ENCODE measurements around the gene COL12A1. TPM values are rescaled to one million over a fixed set of nuclear protein-coding genes. Genes with fewer than 3 reads are reported as not detected.

Gene COL12A1
- total RNA-seq, 1 donor from 2014 or later: not detected

GRCh38 chr6:75116946-75117345 lies 88.9 kb downstream of the COL12A1 start:
- no peak overlapping the region for H3K27ac Mint-ChIP-seq
- intact Hi-C loops (cut with micrococcal nuclease): no loop called here
- no peaks in the 10 kb centered on the region for H3K9me3 Mint-ChIP-seq
- H3K36me3 Mint-ChIP-seq (ENCODE audit: low read depth): no peaks in the 10 kb centered on the region
- no peak overlapping the region for H3K4me3 Mint-ChIP-seq (ENCODE audit: low read depth)
- peaks cover 2% of the 10 kb centered on the region for H3K27me3 Mint-ChIP-seq (ENCODE audit: low read depth)
- no peak for DNase-seq (ENCODE audit: low spot score)
- peaks cover 7% of the 10 kb centered on the region for H3K4me1 Mint-ChIP-seq (ENCODE audit: low read depth)

- H3K27me3 Mint-ChIP-seq (ENCODE audit: low read depth): peaks cover 4% of the 10 kb centered on the region
- no peaks in the 10 kb centered on the region for H3K36me3 Mint-ChIP-seq (ENCODE audit: low read depth)
- no peak overlapping the region for H3K4me3 Mint-ChIP-seq (ENCODE audit: low read depth)
- H3K4me1 Mint-ChIP-seq (ENCODE audit: low read depth): peaks cover 7% of the 10 kb centered on the region
- no peaks in the 10 kb centered on the region for H3K9me3 Mint-ChIP-seq
- intact Hi-C loops (cut with micrococcal nuclease): no loop called here
- no peak overlapping the region for H3K27ac Mint-ChIP-seq
- DNase-seq (ENCODE audit: low spot score): no peak
These were observed 90.4 kb downstream of the COL12A1 start for GRCh38 chr6:75115481-75115880.

- DNase-seq (ENCODE audit: low spot score): no peak
- H3K9me3 Mint-ChIP-seq: no peaks in the 10 kb centered on the region
These were observed 91.0 kb downstream of the COL12A1 start for GRCh38 chr6:75114806-75115205.

GRCh38 chr6:75114195-75114594 lies 91.7 kb downstream of the COL12A1 start:
- intact Hi-C loops (cut with micrococcal nuclease): no loop called here
- H3K9me3 Mint-ChIP-seq: no peaks in the 10 kb centered on the region
- no peak for DNase-seq (ENCODE audit: low spot score)
- no peak overlapping the region for H3K27ac Mint-ChIP-seq
- H3K27me3 Mint-ChIP-seq (ENCODE audit: low read depth): peaks cover 4% of the 10 kb centered on the region
- peaks cover 5% of the 10 kb centered on the region for H3K4me1 Mint-ChIP-seq (ENCODE audit: low read depth)
- no peak overlapping the region for H3K4me3 Mint-ChIP-seq (ENCODE audit: low read depth)
- no peaks in the 10 kb centered on the region for H3K36me3 Mint-ChIP-seq (ENCODE audit: low read depth)

More at GRCh38 chr6:75114806-75115205, 91.0 kb downstream of the COL12A1 start:
- Mint-ChIP-seq H3K36me3 (ENCODE audit: low read depth) (no peaks in the 10 kb centered on the region), H3K4me1 (ENCODE audit: low read depth) (peaks cover 7% of the 10 kb centered on the region), H3K4me3 (ENCODE audit: low read depth) (no peak overlapping the region), H3K27me3 (ENCODE audit: low read depth) (peaks cover 4% of the 10 kb centered on the region), H3K27ac (no peak overlapping the region)
- intact Hi-C loops (cut with micrococcal nuclease): no loop called here

GRCh38 chr6:75113446-75113845 lies 92.4 kb downstream of the COL12A1 start:
- intact Hi-C loops (cut with micrococcal nuclease): no loop called here
- peaks cover 4% of the 10 kb centered on the region for H3K27me3 Mint-ChIP-seq (ENCODE audit: low read depth)
- no peak overlapping the region for H3K27ac Mint-ChIP-seq
- no peaks in the 10 kb centered on the region for H3K4me1 Mint-ChIP-seq (ENCODE audit: low read depth)
- no peak for DNase-seq (ENCODE audit: low spot score)
- H3K36me3 Mint-ChIP-seq (ENCODE audit: low read depth): no peaks in the 10 kb centered on the region
- H3K4me3 Mint-ChIP-seq (ENCODE audit: low read depth): no peak overlapping the region
- H3K9me3 Mint-ChIP-seq: no peaks in the 10 kb centered on the region

GRCh38 chr6:75109765-75110164 lies 96.1 kb downstream of the COL12A1 start:
- Mint-ChIP-seq H3K4me3 (ENCODE audit: low read depth) (no peak overlapping the region), H3K9me3 (no peaks in the 10 kb centered on the region), H3K27me3 (ENCODE audit: low read depth) (peaks cover 1% of the 10 kb centered on the region), H3K27ac (no peak overlapping the region), H3K4me1 (ENCODE audit: low read depth) (no peaks in the 10 kb centered on the region), H3K36me3 (ENCODE audit: low read depth) (no peaks in the 10 kb centered on the region)
- no peak for DNase-seq (ENCODE audit: low spot score)
- intact Hi-C loops (cut with micrococcal nuclease): no loop called here

- Mint-ChIP-seq H3K36me3 (ENCODE audit: low read depth) (no peaks in the 10 kb centered on the region), H3K4me1 (ENCODE audit: low read depth) (no peaks in the 10 kb centered on the region), H3K27ac (no peak overlapping the region), H3K27me3 (ENCODE audit: low read depth) (peaks cover 1% of the 10 kb centered on the region), H3K4me3 (ENCODE audit: low read depth) (no peak overlapping the region), H3K9me3 (no peaks in the 10 kb centered on the region)
- intact Hi-C loops (cut with micrococcal nuclease): no loop called here
- DNase-seq (ENCODE audit: low spot score): no peak
These were observed 96.8 kb downstream of the COL12A1 start for GRCh38 chr6:75109022-75109421.

GRCh38 chr6:75108333-75108974 lies 97.4 kb downstream of the COL12A1 start:
- Mint-ChIP-seq H3K4me1 (ENCODE audit: low read depth) (no peaks in the 10 kb centered on the region), H3K9me3 (no peaks in the 10 kb centered on the region), H3K36me3 (ENCODE audit: low read depth) (no peaks in the 10 kb centered on the region), H3K27ac (no peak overlapping the region), H3K27me3 (ENCODE audit: low read depth) (peaks cover 1% of the 10 kb centered on the region), H3K4me3 (ENCODE audit: low read depth) (no peak overlapping the region)
- intact Hi-C loops (cut with micrococcal nuclease): no loop called here
- DNase-seq (ENCODE audit: low spot score): no peak

- H3K27me3 Mint-ChIP-seq (ENCODE audit: low read depth): peaks cover 1% of the 10 kb centered on the region
- no peaks in the 10 kb centered on the region for H3K4me1 Mint-ChIP-seq (ENCODE audit: low read depth)
- no peaks in the 10 kb centered on the region for H3K36me3 Mint-ChIP-seq (ENCODE audit: low read depth)
- DNase-seq (ENCODE audit: low spot score): no peak
- intact Hi-C loops (cut with micrococcal nuclease): no loop called here
- no peak overlapping the region for H3K4me3 Mint-ChIP-seq (ENCODE audit: low read depth)
- no peak overlapping the region for H3K27ac Mint-ChIP-seq
- H3K9me3 Mint-ChIP-seq: no peaks in the 10 kb centered on the region
These were observed 97.9 kb downstream of the COL12A1 start for GRCh38 chr6:75107913-75108312.

- DNase-seq (ENCODE audit: low spot score): no peak
- Mint-ChIP-seq H3K9me3 (no peaks in the 10 kb centered on the region), H3K27me3 (ENCODE audit: low read depth) (peaks cover 1% of the 10 kb centered on the region), H3K4me1 (ENCODE audit: low read depth) (no peaks in the 10 kb centered on the region), H3K27ac (no peak overlapping the region), H3K4me3 (ENCODE audit: low read depth) (no peak overlapping the region), H3K36me3 (ENCODE audit: low read depth) (no peaks in the 10 kb centered on the region)
- intact Hi-C loops (cut with micrococcal nuclease): no loop called here
These were observed 99.4 kb downstream of the COL12A1 start for GRCh38 chr6:75106426-75106825.

- no peaks in the 10 kb centered on the region for H3K27me3 Mint-ChIP-seq (ENCODE audit: low read depth)
- no peak overlapping the region for H3K4me3 Mint-ChIP-seq (ENCODE audit: low read depth)
- no peaks in the 10 kb centered on the region for H3K9me3 Mint-ChIP-seq
- intact Hi-C loops (cut with micrococcal nuclease): no loop called here
- no peaks in the 10 kb centered on the region for H3K36me3 Mint-ChIP-seq (ENCODE audit: low read depth)
- no peak overlapping the region for H3K27ac Mint-ChIP-seq
- no peak for DNase-seq (ENCODE audit: low spot score)
- H3K4me1 Mint-ChIP-seq (ENCODE audit: low read depth): no peaks in the 10 kb centered on the region
These were observed 102.4 kb downstream of the COL12A1 start for GRCh38 chr6:75103431-75103830.

- Mint-ChIP-seq H3K4me1 (ENCODE audit: low read depth) (no peaks in the 10 kb centered on the region), H3K27me3 (ENCODE audit: low read depth) (no peaks in the 10 kb centered on the region), H3K9me3 (no peaks in the 10 kb centered on the region), H3K4me3 (ENCODE audit: low read depth) (no peak overlapping the region), H3K27ac (no peak overlapping the region), H3K36me3 (ENCODE audit: low read depth) (no peaks in the 10 kb centered on the region)
- no peak for DNase-seq (ENCODE audit: low spot score)
- intact Hi-C loops (cut with micrococcal nuclease): no loop called here
These were observed 103.6 kb downstream of the COL12A1 start for GRCh38 chr6:75102301-75102700.

- Mint-ChIP-seq H3K4me1 (ENCODE audit: low read depth) (no peaks in the 10 kb centered on the region), H3K36me3 (ENCODE audit: low read depth) (no peaks in the 10 kb centered on the region), H3K9me3 (no peaks in the 10 kb centered on the region), H3K4me3 (ENCODE audit: low read depth) (no peak overlapping the region), H3K27me3 (ENCODE audit: low read depth) (no peaks in the 10 kb centered on the region), H3K27ac (no peak overlapping the region)
- intact Hi-C loops (cut with micrococcal nuclease): no loop called here
- DNase-seq (ENCODE audit: low spot score): no peak
These were observed 104.0 kb downstream of the COL12A1 start for GRCh38 chr6:75101896-75102295.

- intact Hi-C loops (cut with micrococcal nuclease): no loop called here
- no peak overlapping the region for H3K27ac Mint-ChIP-seq
- H3K9me3 Mint-ChIP-seq: no peaks in the 10 kb centered on the region
- no peaks in the 10 kb centered on the region for H3K27me3 Mint-ChIP-seq (ENCODE audit: low read depth)
- no peak for DNase-seq (ENCODE audit: low spot score)
- H3K36me3 Mint-ChIP-seq (ENCODE audit: low read depth): no peaks in the 10 kb centered on the region
- no peaks in the 10 kb centered on the region for H3K4me1 Mint-ChIP-seq (ENCODE audit: low read depth)
- no peak overlapping the region for H3K4me3 Mint-ChIP-seq (ENCODE audit: low read depth)
These were observed 107.1 kb downstream of the COL12A1 start for GRCh38 chr6:75098709-75099108.
